HG03457 (cell line): ENCODE results near the gene TCF12.
"Not testable (repeated sequence)": the region's sequence is repeated elsewhere in the genome, so short reads cannot be mapped to it uniquely, and the experiment has no call there.

Source experiments
- ATAC-seq: cut with Tn5 transposase; IDR thresholded peaks from one replicate; pipeline ENCODE4 v1.9.1; 2021; ENCODE audit warnings: moderate number of reproducible peaks; ENCODE audit not compliant: unreplicated experiment

The TCF12 gene

DNA sequence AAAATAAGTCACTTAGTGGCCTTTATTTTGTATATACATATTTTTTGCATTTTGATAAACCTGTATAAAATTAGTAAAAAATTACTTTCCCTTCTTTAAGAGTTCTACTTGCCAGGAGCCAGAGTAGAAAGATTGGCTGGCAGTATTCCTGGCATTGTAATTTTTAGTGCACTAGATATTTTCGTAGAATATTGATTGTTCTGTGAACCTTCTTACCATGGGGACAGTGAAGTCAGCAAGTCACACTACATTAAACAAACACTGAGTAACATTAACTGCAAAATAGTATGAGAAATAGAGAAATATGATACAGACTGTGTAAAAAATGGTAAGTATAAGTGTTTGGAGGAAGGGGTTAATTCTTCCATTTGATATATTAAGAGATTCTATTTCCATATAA lies 26.0 kb downstream of the TCF12 start:
- ATAC-seq: no peak

- ATAC-seq: no peak
Measured at GRCh38 chr15:56946150-56946549, 27.7 kb downstream of the TCF12 start.

DNA sequence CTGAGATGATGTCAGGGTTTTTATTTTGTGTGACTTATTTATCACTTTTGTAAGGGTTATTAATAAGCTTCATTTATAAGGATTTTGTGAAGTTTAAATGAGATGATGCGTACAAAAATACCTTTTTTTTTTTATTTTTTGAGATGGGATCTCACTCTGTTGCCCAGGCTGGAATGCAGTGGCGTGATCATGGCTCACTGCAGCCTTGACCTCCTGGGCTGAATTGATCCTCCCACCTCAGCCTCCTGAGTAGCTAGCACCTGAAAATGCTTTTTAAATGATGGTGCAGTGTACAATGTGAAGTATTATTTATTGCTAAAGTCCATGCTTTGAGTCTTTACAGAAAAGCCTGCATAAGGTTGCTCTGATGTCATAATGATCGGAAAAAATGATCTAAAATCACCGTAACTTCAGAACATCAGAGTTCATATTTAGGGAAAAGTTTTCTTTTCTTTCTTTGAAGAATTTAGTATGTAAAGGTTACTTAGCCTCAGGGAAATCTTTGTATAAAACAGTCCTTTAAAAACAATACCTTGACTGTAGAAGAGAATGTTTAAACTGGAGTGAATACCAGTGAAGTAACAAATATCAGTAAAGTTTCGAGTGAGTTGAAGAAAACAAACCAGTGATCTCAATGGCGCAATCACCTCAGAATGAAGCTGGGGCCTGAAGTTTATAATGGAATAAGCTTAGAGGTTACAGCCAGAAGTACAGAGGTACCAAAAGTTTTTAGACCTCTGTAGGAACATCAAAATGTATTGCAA lies 29.7 kb downstream of the TCF12 start:
- no peak for ATAC-seq

DNA sequence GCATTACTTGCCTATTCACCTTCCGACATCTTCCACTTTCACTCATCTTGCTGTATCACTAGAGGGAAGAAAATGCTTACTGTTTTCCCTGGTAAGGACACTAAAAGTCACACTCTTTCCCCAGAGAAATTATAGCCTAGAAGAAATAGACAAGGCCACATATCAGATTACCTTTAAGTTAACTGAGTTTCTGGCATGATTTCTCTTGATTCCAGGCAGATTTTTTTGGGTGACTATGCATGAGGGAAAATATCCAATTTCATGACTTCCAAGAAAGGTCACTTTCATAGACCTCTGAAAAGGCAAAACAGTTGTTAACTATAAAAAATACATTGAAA lies 30.3 kb downstream of the TCF12 start:
- ATAC-seq: no peak

DNA sequence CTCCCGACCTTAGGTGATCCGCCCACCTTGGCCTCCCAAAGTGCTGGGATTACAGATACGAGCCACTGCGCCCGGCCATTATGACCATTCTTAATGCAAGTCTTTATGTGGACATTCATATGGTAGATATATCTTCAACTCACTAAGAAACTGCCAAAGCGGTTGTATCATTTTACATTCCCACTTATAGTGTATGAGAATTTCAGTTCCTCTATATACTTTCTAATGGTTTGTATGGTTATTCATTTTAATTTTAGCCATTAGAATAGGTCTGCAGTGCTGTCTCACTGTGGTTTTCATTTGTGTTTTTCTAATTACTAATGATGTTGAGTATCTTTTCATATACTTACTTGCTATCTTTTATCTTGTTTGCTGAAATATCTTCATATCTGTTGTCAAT lies 32.5 kb downstream of the TCF12 start:
- peak; percentile 95 for ATAC-seq

- ATAC-seq: no peak
Measured at GRCh38 chr15:56953790-56954189, 35.3 kb downstream of the TCF12 start.

GRCh38 chr15:56955011-56955410 lies 36.6 kb downstream of the TCF12 start:
- not testable (repeated sequence) for ATAC-seq

GRCh38 chr15:56956538-56956937 lies 38.1 kb downstream of the TCF12 start:
- ATAC-seq: no peak

GRCh38 chr15:56957812-56958406 lies 39.5 kb downstream of the TCF12 start:
- no peak for ATAC-seq

- ATAC-seq: no peak
Measured at GRCh38 chr15:56959318-56959648, 40.8 kb downstream of the TCF12 start.

DNA sequence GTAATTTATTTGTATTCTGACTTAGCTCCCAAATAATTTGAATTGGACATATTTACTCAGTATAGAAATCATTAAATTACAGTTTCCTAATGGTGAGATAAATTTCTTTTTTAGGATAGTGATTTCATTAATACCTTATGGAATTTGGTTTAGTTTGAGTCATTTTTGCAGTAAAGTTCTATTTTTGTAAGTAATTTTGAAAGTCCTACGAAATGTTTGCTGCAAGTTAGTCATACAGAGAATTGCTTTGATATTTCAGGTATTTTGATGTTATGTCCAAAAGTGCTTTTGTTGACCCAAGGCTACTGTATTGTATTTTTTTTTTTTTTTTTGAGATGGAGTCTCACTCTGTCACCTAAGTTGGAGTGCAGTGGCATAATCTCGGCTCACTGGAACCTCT lies 41.7 kb downstream of the TCF12 start:
- ATAC-seq: no peak

DNA sequence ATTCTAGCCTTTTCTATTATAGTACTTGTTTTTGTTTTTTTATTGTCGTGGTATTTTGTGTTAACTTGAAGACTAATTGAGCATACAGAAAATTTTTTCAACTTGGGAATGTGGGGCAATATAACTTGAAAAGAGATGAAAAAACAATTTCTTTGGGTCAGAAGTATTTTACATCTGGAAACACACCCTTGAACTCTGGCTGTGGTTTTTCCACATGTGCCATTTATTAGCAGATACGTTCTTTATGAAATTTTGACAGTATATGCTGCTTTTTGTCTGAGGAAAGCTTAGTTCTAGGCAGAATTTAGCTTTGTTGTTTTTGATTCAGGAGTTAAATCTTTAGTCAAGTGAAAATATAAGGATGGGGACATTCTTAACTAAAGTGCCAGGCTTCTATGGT lies 44.7 kb downstream of the TCF12 start:
- ATAC-seq: no peak

DNA sequence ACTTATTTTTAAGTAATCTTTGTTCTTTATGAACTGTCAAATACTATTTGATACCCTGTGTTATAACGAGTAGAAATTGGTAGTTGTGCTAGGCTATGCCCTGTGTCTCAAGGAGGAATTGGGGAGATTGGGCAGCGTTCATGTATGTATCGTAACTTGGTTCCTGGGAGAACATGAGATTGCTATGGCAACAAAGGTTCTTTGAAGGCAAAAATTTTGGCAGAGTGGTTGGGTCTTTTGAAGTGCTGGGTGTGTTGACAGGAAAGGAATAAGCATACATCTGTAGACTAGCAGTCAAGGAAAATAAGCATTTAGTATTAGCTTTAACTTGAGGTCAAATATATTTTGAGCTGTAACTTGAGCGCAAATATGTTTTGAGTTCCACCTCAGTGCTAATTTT lies 45.3 kb downstream of the TCF12 start:
- no peak for ATAC-seq

DNA sequence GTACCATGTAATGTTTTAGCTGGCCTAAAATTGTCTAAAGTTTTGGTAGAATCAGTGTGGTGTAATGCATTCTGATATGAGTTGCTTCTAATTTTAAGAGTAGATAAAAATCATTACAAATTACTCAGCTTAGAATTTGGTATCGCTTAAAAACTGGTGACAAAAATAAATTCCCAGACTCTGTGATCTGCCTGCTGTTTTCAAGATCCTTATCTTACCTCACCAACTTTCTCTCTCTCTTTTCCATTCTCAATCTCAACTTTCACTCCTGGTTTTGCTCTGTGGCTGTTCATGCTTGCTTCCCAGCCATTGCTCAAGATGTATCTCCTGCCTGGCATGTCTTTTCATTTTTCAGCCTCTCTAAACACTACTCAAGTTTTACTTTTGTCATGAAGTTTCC lies 45.7 kb downstream of the TCF12 start:
- no peak for ATAC-seq

GRCh38 chr15:56965231-56966013 lies 47.0 kb downstream of the TCF12 start:
- ATAC-seq: no peak

GRCh38 chr15:56967336-56967735 lies 48.9 kb downstream of the TCF12 start:
- ATAC-seq: no peak

GRCh38 chr15:56968256-56968655 lies 49.8 kb downstream of the TCF12 start:
- no peak for ATAC-seq

GRCh38 chr15:56968821-56969220 lies 50.4 kb downstream of the TCF12 start:
- ATAC-seq: no peak

DNA sequence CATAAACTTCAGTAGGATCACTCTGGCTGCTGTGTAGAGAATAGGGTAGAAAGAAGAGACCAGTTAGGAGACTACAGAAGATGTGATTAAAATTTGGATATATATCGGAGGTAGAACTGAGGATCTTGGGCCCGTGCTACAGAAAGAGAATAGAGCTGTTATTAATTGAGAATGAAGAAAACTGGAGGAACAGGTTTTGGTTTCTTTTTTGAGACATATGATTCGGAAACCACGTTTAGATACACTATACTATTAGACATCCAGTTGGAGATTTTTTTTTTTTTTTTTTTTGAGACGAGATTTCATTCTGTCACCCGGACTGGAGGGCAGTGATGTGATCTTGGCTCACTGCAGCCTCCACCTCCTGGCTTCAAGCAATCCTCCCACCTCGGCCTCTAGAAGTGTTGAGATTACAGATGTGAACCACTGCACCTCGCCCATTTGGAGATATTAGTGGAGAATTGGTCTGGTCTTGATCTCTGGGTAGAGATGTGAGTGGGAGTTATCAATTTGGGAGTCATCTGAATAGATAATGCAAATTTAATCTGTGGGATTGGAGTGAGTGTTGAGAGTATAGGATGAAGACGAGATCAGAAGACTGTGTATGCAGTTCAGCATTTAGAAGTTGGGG lies 50.9 kb downstream of the TCF12 start:
- no peak for ATAC-seq

GRCh38 chr15:56971571-56971970 lies 53.1 kb downstream of the TCF12 start:
- no peak for ATAC-seq

DNA sequence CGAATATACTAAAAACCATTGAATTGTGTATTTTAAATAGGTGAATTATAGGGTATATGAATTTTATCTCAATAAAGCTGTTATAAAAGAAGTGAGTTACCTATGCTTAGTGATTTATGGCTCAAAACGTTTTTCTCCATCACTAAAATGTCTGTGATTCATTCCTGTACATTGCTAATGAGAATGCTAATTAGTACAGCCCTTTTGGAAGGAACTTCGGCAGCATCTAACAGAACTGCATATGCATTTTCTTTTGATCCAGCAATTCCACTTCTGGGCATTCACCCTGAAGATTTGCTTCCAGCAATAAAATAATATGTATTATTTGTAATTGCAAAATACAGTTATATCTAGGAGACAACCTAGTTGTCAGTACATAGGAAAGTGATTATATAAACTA lies 53.6 kb downstream of the TCF12 start:
- no peak for ATAC-seq

DNA sequence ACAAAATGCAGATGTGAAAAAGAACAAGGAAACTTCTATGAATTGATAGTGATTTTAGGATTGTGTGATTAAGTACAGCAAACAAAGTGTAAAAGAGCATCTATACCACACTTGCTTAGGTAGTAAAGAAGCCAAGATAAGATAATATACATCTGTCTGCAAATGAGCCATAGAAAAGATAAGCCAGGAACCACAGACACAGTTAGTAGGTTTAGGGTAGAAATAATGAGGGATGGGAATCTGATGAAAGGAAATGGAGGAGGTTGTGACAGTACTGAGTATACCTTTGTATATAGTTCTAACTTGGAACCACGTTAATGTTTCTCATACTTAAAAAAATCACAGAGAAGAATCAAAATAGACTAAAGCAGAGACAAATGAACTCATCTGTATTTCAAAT lies 54.0 kb downstream of the TCF12 start:
- no peak for ATAC-seq
